ENCODE measurements around the gene TIMP1. TPM values are rescaled to one million over a fixed set of nuclear protein-coding genes. Genes with fewer than 3 reads are reported as not detected.

The TIMP1 gene
- total RNA-seq, 4 donors from 2014 or later, result 133 to 621 (median 176) TPM

DNA sequence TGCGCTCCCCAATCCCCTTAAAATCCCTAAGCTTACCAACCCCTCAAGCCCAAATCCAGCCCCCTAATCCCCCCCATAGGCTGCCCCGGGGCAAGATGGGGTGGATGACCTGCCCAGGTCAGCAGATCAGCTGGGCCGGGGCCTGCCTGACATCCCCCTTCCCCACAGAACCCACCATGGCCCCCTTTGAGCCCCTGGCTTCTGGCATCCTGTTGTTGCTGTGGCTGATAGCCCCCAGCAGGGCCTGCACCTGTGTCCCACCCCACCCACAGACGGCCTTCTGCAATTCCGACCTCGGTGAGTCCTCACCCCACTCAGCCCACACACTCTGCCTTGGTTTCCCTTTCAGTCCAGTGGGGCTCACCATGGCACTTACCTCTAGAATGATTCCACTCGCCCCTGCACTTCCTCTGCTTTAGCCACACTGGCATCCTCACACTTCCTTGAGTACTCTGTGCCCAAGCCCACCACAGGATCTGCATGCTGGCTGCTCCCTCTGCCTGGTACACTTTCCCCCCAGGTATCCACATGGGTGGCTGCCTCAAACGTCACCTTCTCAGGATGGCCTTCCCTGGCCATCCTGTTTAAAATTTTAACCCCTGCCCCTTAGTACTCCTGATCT, 1.1 kb downstream of the TIMP1 start:
- Histone ChIP-seq H3K9me3 (no peaks in the 10 kb centered on the region), H3K4me1 (peaks cover 0 to 33% (median 2%) of the 10 kb centered on the region in 4 donors), H3K4me3 (peak overlapping the region in 2 of 4 donors; percentile 35 to 60), H3K36me3 (peaks cover 0 to 18% (median 0%) of the 10 kb centered on the region in 3 donors), H3K27ac (peak overlapping the region in 3 of 4 donors; percentile 81 to 95 (median 93)), H3K27me3 (no peaks in the 10 kb centered on the region)
- TF ChIP-seq, protein P1, sequence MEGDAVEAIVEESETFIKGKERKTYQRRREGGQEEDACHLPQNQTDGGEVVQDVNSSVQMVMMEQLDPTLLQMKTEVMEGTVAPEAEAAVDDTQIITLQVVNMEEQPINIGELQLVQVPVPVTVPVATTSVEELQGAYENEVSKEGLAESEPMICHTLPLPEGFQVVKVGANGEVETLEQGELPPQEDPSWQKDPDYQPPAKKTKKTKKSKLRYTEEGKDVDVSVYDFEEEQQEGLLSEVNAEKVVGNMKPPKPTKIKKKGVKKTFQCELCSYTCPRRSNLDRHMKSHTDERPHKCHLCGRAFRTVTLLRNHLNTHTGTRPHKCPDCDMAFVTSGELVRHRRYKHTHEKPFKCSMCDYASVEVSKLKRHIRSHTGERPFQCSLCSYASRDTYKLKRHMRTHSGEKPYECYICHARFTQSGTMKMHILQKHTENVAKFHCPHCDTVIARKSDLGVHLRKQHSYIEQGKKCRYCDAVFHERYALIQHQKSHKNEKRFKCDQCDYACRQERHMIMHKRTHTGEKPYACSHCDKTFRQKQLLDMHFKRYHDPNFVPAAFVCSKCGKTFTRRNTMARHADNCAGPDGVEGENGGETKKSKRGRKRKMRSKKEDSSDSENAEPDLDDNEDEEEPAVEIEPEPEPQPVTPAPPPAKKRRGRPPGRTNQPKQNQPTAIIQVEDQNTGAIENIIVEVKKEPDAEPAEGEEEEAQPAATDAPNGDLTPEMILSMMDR (IDR thresholded peaks at IDR 0.05), result no peak
- TF ChIP-seq EP300 (IDR thresholded peaks at IDR 0.05) (no peak), POLR2A (IDR thresholded peaks at IDR 0.05) (no peak)
- 46 to 53% methylated on average over 7 to 8 of the region's 8 CpGs for WGBS, 2 donors
- no peak for DNase-seq (ENCODE audit: low spot score in 2 of 2)

DNA sequence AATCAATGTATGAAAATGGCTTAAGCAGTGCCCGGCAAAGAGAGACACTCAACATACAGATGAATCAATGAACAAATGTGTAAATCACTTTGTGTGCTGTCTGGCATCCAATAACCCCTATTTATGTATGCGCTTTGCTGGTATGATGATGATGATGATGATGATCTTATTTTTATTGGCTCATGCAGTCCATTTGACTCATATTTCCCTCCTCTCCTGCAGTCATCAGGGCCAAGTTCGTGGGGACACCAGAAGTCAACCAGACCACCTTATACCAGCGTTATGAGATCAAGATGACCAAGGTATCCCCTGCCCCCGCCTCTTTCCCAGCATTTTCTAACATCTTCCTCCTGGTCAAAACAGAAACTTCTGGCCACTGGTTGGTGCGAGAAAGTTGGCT, 2.5 kb downstream of the TIMP1 start:
- DNase-seq (ENCODE audit: low spot score in 2 of 2), result no peak
- 54 to 60% methylated on average over 6 of the region's 6 CpGs for WGBS, 2 donors

GRCh38 chrX:47585273-47585672, 3.0 kb downstream of the TIMP1 start:
- TF ChIP-seq POLR2A (IDR thresholded peaks at IDR 0.05), result no peak
- TF ChIP-seq, protein P1 (IDR thresholded peaks at IDR 0.05), result no peak
- no peak for TF ChIP-seq EP300 (IDR thresholded peaks at IDR 0.05)
- no peaks in the 10 kb centered on the region for H3K9me3 ChIP-seq
- H3K4me3 ChIP-seq, result no peak overlapping the region
- peaks cover 0 to 33% (median 2%) of the 10 kb centered on the region in 4 donors for H3K4me1 ChIP-seq
- whole genome bisulfite sequencing, 2 donors, result 80 to 82% methylated on average over 2 to 12 of the region's 16 CpGs
- H3K36me3 ChIP-seq, result peaks cover 0 to 18% (median 0%) of the 10 kb centered on the region in 3 donors
- peak overlapping the region in 2 of 4 donors; percentile 48 to 93 for H3K27ac ChIP-seq
- no peak for DNase-seq (ENCODE audit: low spot score in 2 of 2)
- H3K27me3 ChIP-seq, result no peaks in the 10 kb centered on the region

More for the DNA sequence above, 2.5 kb downstream of the TIMP1 start:
- no peak overlapping the region for H3K4me3 ChIP-seq
- peaks cover 0 to 18% (median 0%) of the 10 kb centered on the region in 3 donors for H3K36me3 ChIP-seq
- TF ChIP-seq, protein P1 (IDR thresholded peaks at IDR 0.05), result no peak
- TF ChIP-seq POLR2A (IDR thresholded peaks at IDR 0.05), result no peak
- no peak for TF ChIP-seq EP300 (IDR thresholded peaks at IDR 0.05)
- H3K4me1 ChIP-seq, result peaks cover 0 to 33% (median 2%) of the 10 kb centered on the region in 4 donors
- H3K27ac ChIP-seq, result peak overlapping the region in 2 of 4 donors; percentile 93 to 95
- H3K9me3 ChIP-seq, result no peaks in the 10 kb centered on the region
- no peaks in the 10 kb centered on the region for H3K27me3 ChIP-seq

- H3K36me3 ChIP-seq, result peaks cover 0 to 18% (median 0%) of the 10 kb centered on the region in 3 donors
- TF ChIP-seq, protein P1 (IDR thresholded peaks at IDR 0.05), result no peak
- TF ChIP-seq EP300 (IDR thresholded peaks at IDR 0.05) (no peak), POLR2A (IDR thresholded peaks at IDR 0.05) (no peak)
- no peak overlapping the region for H3K4me3 ChIP-seq
- H3K27ac ChIP-seq, result peak overlapping the region in 1 of 4 donors; percentile 93
- no peaks in the 10 kb centered on the region for H3K27me3 ChIP-seq
- no peak for DNase-seq (ENCODE audit: low spot score in 2 of 2)
- H3K4me1 ChIP-seq, result peaks cover 0 to 33% (median 2%) of the 10 kb centered on the region in 4 donors
- no peaks in the 10 kb centered on the region for H3K9me3 ChIP-seq
- 50 to 66% methylated on average over 2 to 11 of the region's 11 CpGs for WGBS, 2 donors
Measured at GRCh38 chrX:47586043-47586787, 4.0 kb downstream of the TIMP1 start.

Measured in tibial nerve (tissue), 4 donors.